GM03348 (cell line): ENCODE measurements around the gene DHX58.

Experiments
- DNase-seq: peaks from one replicate; pipeline ENCODE4 v3.0.0; 2012; ENCODE audit warnings: low spot score

DHX58 gene

GRCh38 chr17:42129109-42129837 lies 16.8 kb upstream of the DHX58 start:
- DNase-seq, result no peak

- DNase-seq, result no peak
Observed at GRCh38 chr17:42127414-42127813, 14.9 kb upstream of the DHX58 start.

GRCh38 chr17:42126836-42127235 lies 14.3 kb upstream of the DHX58 start:
- DNase-seq, result no peak

- DNase-seq, result no peak
Observed at GRCh38 chr17:42125565-42125964, 13.1 kb upstream of the DHX58 start.

- DNase-seq, result no peak
Observed at GRCh38 chr17:42124256-42124655, 11.7 kb upstream of the DHX58 start.

- no peak for DNase-seq
Observed at GRCh38 chr17:42122371-42123303, 10.1 kb upstream of the DHX58 start, which contains the start of gene HSPB9. Gene HSPB9, plus strand, starts transcription at chr17:42122804. Its CDS starts 47 bp downstream, at chr17:42122851.

GRCh38 chr17:42120770-42121769 lies 8.6 kb upstream of the DHX58 start, which contains the start of gene KAT2A:
Gene KAT2A, minus strand, starts transcription at chr17:42121367. Its CDS starts 63 bp downstream, at chr17:42121304.
- peak; percentile 97 for DNase-seq

- no peak for DNase-seq
Observed at GRCh38 chr17:42120161-42120769, 7.8 kb upstream of the DHX58 start.

- no peak for DNase-seq
Observed at GRCh38 chr17:42119301-42119700, 6.8 kb upstream of the DHX58 start.

- peak; percentile 39 for DNase-seq
Observed at GRCh38 chr17:42118545-42118944, 6.0 kb upstream of the DHX58 start.

- no peak for DNase-seq
Observed at GRCh38 chr17:42118126-42118510, 5.6 kb upstream of the DHX58 start.

GRCh38 chr17:42117397-42118125 lies 5.0 kb upstream of the DHX58 start:
- no peak for DNase-seq

- peak; percentile 86 for DNase-seq
Observed at GRCh38 chr17:42116705-42117396, 4.3 kb upstream of the DHX58 start.

GRCh38 chr17:42114118-42114517 lies 1.6 kb upstream of the DHX58 start:
- DNase-seq, result no peak

GRCh38 chr17:42113293-42114069 lies 967 bp upstream of the DHX58 start:
- DNase-seq, result no peak

GRCh38 chr17:42111871-42112551 lies 503 bp downstream of the DHX58 start:
- DNase-seq, result peak; percentile 60

- no peak for DNase-seq
Observed at GRCh38 chr17:42111265-42111636, 1.3 kb downstream of the DHX58 start.
